DMS79 (cell line): ENCODE results near the gene RIBC2.
"Not testable (repeated sequence)": the region's sequence is repeated elsewhere in the genome, so short reads cannot be mapped to it uniquely, and the experiment has no call there.

Source experiments
- DNase-seq: peaks from one replicate; lab custom pipeline; 2025; lab: John Stamatoyannopoulos, UW

RIBC2 gene

DNA sequence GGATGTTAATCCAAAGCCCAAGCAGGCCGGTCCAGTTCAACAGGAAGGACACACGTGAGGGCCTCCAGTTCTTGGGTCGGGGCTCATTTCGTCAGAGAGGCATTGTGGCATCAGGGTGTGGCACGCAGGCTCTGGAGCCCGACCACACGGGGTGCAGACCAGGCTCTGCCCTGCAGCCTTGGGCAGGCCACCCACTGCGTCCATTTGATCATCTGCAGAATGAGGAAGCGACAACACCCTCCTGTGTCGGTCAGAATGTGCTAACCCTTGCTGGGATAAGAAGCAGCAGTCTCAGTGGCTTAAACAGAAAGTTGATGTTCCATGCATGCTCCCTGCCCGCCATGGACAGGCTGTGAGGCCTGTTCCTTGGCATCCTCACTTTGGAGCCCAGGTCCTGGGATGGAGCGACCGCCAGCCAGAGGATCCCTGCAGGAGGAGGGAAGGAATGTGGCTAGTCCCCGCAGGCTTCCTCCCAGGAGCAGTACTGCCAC, 10.8 kb downstream of the RIBC2 start:
- no peak for DNase-seq

DNA sequence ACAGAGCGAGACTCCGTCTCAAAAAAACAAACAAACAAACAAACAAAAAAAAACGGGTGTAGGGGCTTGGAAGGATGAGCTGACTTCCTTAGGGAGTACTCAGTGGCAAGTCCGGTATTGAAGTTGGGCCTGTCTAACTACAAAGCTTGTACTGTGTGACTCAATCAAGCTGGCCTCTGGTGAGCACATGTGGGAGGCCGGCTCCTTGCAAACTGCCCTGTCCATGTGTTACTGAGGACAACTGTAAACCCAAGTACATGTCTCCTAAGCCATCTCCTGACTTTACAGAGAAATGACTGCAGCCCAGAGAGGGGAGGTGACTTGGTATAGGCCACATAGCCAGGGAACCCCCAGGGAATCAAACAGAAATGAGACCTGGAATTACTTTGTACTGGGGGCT, 11.6 kb downstream of the RIBC2 start:
- DNase-seq: no peak

DNA sequence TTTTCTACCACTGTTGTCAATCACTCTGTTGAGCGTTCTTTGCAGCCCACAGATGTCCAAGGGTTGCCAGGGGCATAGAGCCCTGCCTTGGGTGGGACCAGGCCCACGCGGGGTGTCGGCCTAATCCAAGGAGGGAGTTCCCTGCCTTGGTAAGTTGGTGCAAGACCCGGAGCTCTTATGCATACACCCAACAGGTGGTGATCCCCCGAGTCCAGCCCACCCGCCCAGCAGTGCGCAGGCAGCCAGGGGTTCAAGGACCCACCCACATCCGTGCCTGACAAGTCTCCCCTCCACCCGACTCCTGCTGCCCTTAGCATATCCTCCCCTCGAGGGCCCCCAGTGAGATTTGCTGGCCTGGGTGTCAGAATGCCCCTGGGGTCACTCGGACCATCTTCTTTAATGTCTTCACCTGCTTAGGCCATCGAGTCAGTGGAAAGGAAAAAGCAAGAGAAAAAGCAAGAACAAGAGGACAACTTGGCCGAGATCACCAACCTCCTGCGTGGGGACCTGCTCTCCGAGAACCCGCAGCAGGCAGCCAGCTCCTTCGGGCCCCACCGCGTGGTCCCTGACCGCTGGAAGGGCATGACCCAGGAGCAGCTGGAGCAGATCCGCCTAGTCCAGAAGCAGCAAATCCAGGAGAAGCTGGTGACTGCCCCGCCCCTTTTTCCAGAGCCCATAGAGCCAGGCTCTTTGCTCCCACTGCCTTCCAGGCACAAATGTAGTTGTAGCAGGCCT, 12.2 kb downstream of the RIBC2 start:
- DNase-seq: no peak

DNA sequence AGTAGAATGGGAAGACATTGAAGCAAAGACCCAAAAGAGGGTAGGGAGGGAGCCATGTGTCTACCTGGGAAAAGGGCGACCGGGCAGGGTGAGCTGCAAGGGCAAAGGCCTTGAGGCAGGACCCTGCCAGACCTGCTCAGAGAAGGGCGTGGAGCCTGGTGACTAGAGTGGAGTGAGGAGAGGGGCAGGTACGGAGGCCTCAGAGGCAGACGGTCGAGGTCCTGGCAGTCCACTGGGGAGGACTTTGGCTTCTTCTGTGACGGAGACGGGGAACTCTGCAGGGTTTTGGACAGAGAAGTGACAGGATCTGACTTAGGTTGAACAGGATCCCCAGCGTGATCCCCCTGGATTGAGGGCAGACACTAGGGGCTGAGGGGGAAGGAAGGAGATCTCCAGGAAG, 12.9 kb downstream of the RIBC2 start:
- DNase-seq: no peak

DNA sequence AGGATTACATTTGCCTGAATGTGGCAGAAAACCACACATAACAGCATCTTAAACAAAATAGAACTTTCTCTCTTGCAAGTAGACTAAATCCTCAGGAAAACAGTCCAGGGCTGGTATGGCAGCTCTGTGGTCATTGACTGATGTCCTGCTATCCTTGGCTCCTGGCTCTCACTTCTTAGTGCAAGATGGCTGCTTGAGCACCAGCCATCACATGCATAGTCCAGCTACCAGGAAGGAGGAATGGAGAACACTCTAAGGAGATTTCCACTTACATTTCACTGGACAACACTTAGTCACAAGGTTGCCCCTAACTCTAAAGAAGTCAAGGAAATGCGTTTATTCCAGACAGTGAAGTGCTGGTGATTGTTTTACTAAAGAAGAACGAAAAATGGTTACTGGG, 13.6 kb downstream of the RIBC2 start:
- DNase-seq: no peak

DNA sequence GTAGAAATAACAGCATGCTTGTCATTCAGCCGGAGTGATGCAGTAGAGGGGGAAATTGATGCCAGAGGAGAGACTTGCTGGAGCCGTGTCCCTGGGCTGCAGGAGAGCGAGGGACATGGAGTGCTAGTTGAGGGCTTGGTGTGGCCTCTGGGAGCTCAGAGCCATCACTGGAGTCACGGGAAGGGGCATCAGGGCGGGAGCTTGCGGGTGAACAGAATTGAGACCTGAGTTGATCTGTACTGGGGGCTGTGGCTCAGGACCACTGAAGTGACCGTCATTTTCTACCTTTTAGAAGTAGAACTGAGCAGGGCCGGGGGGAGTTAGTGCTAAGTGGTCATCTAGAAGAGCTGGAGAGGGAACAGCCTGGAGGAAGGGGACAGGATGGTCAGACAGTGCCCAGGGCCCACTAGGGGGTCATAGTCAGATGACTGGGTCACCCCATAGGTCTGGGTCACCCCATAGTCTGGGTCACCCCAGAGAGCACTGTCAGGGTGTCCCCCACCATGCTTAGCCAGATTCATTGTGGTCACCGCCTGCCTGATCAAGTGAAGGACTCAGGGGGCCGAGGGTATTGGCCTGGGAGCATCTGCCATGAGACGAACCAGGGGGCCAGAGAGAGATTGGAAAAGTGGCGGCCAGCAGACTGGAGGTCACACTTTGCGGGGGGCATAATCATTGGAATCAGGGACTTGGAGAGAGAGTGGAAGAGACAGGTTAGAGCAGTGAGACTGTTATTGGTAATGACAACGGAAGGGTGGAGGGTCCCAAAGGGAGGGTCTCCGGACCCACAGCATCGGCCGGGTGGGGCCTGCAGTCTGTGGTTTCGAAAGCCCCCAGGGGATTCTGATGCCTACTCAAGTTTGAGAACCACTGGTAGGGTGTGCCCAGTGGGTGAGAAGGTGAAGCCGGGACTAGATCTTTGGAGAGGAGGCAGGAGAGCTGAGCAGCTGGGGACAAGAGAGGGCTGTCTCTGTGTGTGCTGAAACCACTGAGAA, 15.2 kb downstream of the RIBC2 start:
- no peak for DNase-seq

DNA sequence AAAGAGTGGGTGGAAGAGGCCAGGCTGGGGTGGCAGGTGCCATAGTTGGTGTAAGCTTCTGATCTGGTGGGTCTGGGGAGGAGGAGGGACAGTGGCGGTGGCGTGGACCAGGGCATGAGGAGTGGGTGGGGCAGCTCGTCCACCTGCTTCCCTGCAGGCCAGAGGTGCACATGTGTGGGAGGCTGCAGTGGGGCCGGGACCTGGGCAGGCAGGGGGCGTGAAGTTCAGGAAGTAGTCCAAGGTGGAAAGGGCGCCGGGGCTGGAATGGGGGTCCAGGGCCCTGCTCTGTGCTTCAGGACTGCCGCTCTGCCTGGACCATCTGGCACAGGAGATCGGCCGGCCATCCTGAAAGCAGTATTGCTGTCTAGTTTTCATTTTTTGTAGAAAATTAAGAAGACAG, 15.9 kb downstream of the RIBC2 start:
- DNase-seq: no peak

DNA sequence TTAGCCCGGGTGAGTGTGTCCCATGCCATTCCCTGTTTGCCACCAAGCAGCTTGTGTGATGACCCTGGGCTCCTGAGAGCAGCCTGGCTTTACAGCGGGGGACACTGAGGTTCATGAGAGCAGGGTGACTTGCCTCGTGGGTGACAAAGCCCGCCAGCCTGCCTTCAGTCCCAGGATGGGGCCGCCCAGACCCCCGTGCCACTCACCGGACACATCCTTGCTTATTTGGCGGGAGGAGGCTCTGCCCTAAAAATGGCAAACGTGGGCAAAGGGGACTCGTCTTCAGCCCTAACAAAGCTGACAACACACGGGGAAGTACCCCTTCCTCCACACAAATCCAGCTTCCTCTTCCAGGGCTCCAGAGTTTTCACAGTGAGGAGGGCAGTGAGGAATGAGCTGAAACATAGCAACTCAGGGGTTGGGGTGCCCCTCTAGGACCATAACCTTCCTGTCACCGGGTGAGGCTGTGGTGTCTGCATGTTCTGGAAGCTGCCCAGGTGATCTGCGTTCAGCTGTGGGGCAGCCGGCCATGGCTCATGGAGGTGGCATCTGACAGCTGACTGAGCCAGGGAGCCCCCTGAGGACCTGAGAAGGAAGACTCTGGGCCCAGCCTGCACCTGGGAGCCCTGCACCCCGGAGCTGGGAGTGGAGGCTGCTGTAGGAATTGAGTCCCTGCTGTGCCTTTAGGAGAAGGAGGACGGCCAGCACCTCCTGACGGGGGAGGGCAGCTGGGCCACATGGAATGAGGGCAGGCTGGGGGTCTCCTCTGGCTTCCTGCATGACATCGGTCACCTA, 16.7 kb downstream of the RIBC2 start:
- DNase-seq: no peak

DNA sequence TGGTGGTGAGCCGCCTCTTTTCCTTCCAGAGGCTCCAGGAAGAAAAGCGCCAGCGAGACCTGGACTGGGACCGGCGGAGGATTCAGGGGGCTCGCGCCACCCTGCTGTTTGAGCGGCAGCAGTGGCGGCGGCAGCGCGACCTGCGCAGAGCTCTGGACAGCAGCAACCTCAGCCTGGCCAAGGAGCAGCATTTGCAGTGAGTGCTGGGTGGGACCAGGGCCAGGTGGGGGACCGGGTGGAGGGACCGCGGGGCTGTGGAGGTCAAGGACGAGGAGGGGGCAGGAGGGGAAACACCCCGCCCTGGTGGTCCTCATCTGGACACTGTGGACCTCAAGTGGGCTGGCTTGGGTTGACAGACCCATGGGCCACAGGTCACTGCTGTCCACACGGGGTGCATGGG, 17.4 kb downstream of the RIBC2 start:
- DNase-seq: no peak

DNA sequence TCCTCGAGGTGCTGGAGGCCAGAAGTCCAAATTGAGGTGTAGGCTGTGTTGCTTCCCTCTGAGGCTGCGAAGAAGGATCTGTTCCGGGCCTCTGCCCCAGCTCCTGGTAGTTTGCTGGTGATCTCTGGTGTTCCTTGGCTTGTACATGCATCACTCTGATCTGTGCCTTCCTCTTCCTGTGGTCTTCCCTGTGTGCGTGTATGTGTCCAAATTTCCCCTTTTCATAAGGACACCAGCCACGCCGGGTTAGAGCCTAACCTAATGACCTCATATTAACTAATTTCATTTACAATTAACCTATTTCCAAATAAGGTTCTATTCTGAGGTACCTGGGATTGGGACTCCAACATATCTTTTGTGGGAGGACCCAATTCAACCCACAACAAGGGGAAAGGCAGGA, 21.5 kb downstream of the RIBC2 start:
- no peak for DNase-seq

DNA sequence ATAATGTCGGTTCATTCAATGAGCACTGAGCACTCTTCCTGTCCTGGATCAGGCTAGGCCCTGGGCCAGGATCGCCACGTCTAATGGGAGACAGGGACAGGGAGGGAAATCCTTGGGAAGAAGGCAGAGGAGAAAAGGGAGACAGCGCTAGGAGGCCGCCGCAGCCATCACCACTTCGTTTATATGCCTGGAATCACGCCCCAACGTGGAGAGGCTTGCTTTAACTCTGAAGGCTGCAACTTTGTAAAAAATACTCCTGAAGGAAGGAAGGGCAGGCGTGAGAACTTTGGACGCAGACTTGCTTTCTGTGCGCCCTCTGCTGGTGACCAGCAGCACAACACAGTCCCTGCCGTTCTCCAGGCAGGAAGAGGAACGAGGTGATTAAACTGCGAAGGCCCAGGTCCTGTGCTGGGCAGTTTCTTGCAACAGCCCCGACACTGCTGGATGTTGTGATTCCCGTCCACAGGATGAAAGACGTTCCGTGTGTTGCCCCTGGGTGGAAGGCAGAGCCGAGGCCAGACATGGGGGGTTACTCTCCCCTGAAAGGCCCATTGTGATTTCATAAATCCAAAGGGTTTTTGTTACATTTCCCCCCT, 22.1 kb downstream of the RIBC2 start:
- DNase-seq: no peak

DNA sequence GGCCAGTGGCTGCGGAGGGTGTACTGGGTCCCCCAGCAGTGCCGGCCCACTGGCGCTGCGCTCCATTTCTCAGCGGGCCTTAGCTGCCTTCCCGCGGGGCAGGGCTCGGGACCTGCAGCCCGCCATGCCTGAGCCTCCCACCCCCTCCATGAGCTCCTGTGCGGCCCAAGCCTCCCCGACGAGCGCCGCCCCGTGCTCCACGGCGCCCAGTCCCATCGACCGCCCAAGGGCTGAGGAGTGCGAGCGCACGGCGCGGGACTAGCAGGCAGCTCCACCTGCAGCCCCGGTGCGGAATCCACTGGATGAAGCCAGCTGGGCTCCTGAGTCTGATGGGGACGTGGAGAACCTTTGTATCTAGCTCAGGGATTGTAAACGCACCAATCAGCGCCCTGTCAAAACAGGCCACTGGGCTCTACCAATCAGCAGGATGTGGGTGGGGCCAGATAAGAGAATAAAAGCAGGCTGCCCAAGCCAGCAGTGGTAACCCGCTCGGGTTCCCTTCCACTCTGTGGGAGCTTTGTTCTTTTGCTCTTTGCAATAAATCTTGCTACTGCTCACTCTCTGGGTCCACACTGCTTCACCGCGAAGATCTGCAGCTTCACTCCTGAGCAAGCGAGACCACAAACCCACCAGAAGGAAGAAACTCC, 23.5 kb downstream of the RIBC2 start:
- DNase-seq: not testable (repeated sequence)

DNA sequence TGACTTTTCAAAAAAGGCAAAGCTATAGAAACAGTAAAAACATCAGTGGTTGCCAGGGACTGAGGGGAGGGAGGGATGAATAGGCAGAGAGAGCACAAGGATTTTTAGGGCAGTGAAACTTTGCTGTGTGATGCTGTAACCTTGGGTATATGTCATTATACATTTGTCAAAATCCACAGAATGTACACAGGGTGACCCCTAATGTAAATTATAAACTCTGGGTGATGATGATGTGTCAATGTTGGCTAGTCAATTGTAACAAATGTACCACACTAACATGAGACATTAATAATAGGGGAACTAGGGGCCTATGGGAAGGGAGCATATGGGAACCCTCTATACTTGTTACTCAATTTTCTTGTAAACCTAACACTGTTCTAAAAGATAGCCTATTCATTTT, 24.8 kb downstream of the RIBC2 start:
- no peak for DNase-seq

DNA sequence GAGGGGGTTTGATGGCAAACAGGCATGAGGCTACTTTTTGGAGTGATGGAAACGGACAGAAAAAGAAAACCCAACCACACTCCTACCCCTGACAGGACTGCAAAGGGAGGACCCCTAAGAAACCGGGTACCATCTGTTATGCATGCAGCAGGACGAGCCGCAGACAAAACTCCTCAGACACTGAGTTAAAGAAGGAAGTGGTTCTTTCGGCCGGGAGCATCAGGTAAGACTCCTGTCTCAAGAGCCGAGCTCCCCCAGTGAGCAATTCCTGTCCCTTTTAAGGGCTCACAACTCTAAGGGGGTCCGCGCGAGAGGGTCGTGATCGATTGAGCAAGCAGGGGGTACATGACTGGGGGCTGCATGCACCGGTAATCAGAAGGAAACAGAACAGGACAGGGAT, 27.2 kb downstream of the RIBC2 start:
- DNase-seq: not testable (repeated sequence)

DNA sequence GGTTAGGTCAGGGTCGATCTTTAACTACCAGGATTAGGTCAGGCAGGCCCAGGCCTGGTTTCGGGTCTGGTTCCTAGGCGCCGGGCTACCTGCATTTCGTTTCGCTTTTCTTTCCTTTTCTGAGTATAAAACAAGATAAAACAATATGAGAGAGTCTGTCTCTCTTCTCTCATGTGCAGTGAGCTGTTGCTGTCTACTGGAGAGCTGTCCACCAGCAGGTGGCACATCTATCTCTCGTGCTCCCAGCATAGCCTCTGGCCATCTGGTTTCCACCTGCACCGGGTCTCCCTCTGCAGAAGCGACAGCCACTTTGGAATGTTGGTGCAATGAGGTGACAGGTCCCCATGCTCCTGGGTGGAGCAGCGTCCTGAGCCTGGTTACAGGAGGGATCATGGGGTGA, 27.6 kb downstream of the RIBC2 start:
- DNase-seq: no peak

DNA sequence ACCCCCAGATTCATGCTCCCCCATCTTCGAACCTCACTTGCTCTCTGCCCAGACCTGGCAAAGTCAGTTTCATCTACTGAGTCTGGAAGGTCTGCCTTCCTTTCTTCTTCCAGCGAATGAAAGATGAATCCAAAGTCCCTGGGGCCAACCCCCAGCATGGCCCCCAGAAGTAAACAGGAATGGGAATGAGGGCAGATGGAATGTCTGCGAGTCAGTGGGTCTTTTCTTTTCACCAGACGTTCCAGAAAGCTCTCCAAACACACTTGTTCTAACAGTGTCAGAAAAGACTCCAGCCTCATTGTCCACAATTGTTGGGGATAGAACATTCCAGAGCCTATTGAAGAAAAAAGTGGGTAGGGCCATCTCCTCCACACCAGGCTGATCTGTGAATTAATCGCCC, 28.6 kb downstream of the RIBC2 start:
- DNase-seq: no peak

DNA sequence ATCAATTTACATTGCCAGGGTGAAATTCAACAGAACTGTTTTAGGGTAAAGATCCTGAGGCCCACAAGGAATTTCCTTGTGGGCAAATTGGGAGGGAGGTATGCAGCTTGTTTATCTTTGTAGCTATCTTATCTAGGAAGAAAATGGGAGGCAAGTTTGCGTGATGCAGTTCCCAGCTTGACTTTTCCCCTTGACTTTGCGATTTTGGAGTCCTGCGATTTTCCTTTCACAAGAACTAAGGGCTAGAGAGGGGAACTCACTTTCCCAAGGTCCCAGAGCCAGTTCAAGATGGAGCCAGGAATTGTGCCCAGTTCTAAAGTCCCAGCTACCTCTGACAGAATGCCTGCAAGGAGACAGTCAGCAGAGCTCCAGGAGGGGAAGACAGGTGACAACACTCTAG, 30.7 kb downstream of the RIBC2 start:
- no peak for DNase-seq

DNA sequence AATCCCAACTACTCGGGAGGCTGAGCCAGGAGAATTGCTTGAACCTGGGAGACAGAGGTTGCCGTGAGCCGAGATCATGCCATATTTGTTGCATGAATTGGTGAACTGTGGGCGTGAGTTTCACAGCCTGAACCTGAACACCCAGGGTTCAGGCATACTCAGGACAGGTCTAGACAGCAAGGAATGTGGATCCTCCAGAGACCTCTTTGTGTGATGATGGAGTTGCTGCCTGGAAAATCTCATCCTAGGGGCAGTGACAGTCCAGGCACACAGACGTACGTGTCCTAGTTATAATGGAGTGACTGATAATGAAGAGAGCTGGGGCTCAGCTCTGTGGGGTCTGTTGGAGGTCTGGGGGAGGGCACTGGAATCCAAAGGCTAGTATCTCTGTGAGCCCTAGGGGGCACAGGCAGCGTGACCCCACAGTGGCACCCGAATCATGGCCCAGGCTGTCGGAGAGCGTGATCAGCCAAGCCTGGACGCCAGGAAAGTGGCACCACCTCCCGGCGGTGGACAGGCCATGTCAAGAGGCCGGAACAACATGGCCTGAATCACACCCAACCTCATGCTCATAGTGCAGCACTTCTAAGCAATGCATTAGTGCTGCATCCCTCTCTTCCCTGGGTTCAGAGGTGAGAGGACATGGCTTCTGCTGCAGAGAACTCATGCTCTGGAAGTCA, 31.7 kb downstream of the RIBC2 start:
- DNase-seq: no peak

DNA sequence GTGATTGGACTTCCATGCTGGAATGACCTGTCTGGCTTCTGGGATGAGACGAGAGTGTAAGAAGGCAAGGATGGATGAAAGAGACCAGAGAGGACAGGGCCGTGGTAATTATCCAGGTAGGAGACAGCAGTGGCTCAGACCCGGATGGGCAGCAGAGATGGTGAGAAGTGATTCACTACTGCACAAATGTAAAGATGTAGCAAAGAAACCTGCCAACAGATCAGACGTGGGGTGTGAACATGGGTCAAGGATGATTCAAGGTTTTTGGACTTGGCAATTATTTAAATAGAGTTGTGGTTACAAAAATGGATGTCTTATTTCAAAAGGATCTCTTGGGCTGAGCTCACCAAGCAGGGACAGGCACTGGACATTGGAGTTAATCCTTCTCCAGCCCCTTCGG, 32.7 kb downstream of the RIBC2 start:
- DNase-seq: no peak

DNA sequence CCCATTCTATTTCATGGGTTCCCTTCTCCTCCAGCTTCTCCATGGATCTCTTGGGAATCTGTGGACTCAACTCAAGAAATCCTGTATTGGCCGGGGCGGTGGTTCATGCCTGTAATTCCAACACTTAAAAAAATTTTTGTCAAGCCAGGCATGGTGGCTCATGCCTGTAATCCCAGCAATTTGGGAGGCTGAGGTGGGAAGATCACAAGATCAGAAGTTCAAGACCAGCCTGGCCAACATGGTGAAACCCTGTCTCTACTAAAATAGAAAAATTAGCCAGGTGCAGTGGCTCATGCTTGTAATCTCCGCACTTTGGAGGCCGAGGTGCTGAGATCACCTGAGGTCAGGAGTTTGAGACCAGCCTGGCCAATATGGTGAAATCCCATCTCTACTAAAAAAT, 34.1 kb downstream of the RIBC2 start:
- DNase-seq: not testable (repeated sequence)

DNA sequence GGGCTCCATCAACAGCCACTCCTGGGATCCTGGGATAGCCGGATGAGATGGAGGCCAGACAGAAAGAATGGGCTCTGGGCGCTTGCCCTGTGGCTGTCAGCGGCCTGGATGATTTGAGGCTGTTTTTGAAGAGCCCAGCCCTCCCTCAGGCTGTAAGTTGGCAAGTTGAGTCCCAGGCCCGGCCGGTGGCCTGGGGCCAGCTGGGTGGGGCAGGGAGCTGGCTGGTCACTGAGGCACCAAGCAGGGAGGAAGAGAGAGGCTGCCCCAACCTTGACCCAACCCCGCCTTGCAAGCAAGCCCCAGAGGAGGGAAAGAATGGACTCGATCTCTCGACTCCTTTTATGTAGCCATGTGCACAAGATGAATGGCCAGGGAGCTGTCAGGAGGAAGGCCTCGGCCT, 34.9 kb downstream of the RIBC2 start:
- DNase-seq: no peak
